ENCODE data around the gene WRAP53.

GRCh38 chr17:7720125-7720524 lies 31.8 kb downstream of the WRAP53 start:
- TF ChIP-seq CTCF (IDR thresholded peaks at IDR 0.05; ENCODE audit: low read depth, low read length) (no peak), EZH2phosphoT487 (IDR thresholded peaks at IDR 0.05; ENCODE audit: low read depth) (no peak)

Data from OCI-LY3 (cell line).